GM18526 (cell line): ENCODE measurements around the gene TTC13.

ENCODE experiments used
- POLR2A ChIP-seq: IDR thresholded peaks from 3 replicates; pipeline ENCODE4 v1.6.1; 2011; ENCODE audit not compliant: insufficient read length; ENCODE audit errors: extremely low read depth

Gene TTC13

GRCh38 chr1:230858236-230858820, 120.3 kb downstream of the TTC13 start:
- TF ChIP-seq POLR2A, result no peak

- no peak for TF ChIP-seq POLR2A
These were observed 120.8 kb downstream of the TTC13 start for GRCh38 chr1:230857822-230858221.

- TF ChIP-seq POLR2A, result no peak
These were observed 121.6 kb downstream of the TTC13 start for GRCh38 chr1:230857077-230857476.
